IMR-90 (cell line): ENCODE measurements around the gene NISCH. TPM values are rescaled to one million over a fixed set of nuclear protein-coding genes. Genes with fewer than 3 reads are reported as not detected.

ENCODE experiments used
- ATAC-seq: fragments of 200-7000 bp; cut with Tn5 transposase; 2 replicates; pipeline ENCODE4 v1.9.1; 2020; ENCODE audit warnings: low read depth, mild to moderate bottlenecking, moderate library complexity
- BruUV-seq: library from RNA; stranded (reverse); fragments of 400-500 nt; replicated peaks from 2 replicates; lab custom pipeline; 2021; lab: Mats Ljungman, UMichigan
- CTCF ChIA-PET: fragments of 300-600 bp; formaldehyde crosslinking; extraction: SDS; loops from one replicate; lab custom pipeline; 2021; ENCODE audit warnings: antibody characterized with exemption; lab: Yijun Ruan, JAX
- POLR2A ChIA-PET: fragments of 300-600 bp; sonication (Branson Sonifier 250); formaldehyde crosslinking; loops from one replicate; lab custom pipeline; 2022; ENCODE audit warnings: antibody characterized with exemption; ENCODE audit not compliant: unreplicated experiment; lab: Charles Lee
- DNase-seq: peaks from one replicate; pipeline ENCODE4 v3.0.0; 2013
- H2AFZ ChIP-seq: replicated peaks from 2 replicates; pipeline ENCODE3; 2013; ENCODE audit warnings: low read length, mild to moderate bottlenecking; ENCODE audit not compliant: poor library complexity
- H2AK5ac ChIP-seq: 2 replicates; pipeline ENCODE4 v1.6.1; 2013; ENCODE audit warnings: low read depth, low read length, inconsistent platforms
- H2AK9ac ChIP-seq: replicated peaks from 2 replicates; pipeline ENCODE3; 2013; ENCODE audit warnings: mild to moderate bottlenecking, low read depth, low read length, moderate library complexity; ENCODE audit not compliant: poor library complexity
- H2BK120ac ChIP-seq: 2 replicates; pipeline ENCODE4 v1.6.1; 2013; ENCODE audit warnings: low read depth, low read length, inconsistent platforms
- H2BK15ac ChIP-seq: 3 replicates; pipeline ENCODE4 v1.6.1; 2013; ENCODE audit warnings: low read depth, low read length, inconsistent platforms
- H2BK20ac ChIP-seq: 2 replicates; pipeline ENCODE4 v1.6.1; 2013; ENCODE audit warnings: low read depth, mild to moderate bottlenecking, inconsistent platforms, low read length, moderate library complexity
- H2BK5ac ChIP-seq: 2 replicates; pipeline ENCODE4 v1.6.1; 2013; ENCODE audit warnings: mild to moderate bottlenecking, low read depth, low read length, inconsistent platforms; ENCODE audit not compliant: poor library complexity, severe bottlenecking
- H3K14ac ChIP-seq: replicated peaks from 2 replicates; pipeline ENCODE4 v1.6.1; 2013; ENCODE audit warnings: low read depth, low read length, inconsistent platforms
- H3K18ac ChIP-seq: 2 replicates; pipeline ENCODE4 v1.6.1; 2013; ENCODE audit warnings: low read depth, low read length, control low read depth
- H3K23ac ChIP-seq: 2 replicates; pipeline ENCODE4 v1.6.1; 2013; ENCODE audit warnings: low read depth, low read length, inconsistent platforms
- H3K27ac ChIP-seq: 2 replicates; pipeline ENCODE4 v1.5.1; 2013; ENCODE audit warnings: mild to moderate bottlenecking, control low read depth, low read length; ENCODE audit not compliant: insufficient read depth
- H3K27me3 ChIP-seq: 2 replicates; pipeline ENCODE4 v1.6.1; 2013; ENCODE audit warnings: low read length; ENCODE audit not compliant: control insufficient read depth, insufficient read depth
- H3K36me3 ChIP-seq: 2 replicates; pipeline ENCODE4 v1.6.1; 2013; ENCODE audit warnings: low read length, mixed read lengths; ENCODE audit not compliant: control insufficient read depth, insufficient read depth
- H3K4ac ChIP-seq: 2 replicates; pipeline ENCODE4 v1.6.1; 2013; ENCODE audit warnings: low read depth, low read length, inconsistent platforms
- H3K4me1 ChIP-seq: 2 replicates; pipeline ENCODE4 v1.6.1; 2013; ENCODE audit warnings: low read length, mixed read lengths; ENCODE audit not compliant: control insufficient read depth, insufficient read depth
- H3K4me2 ChIP-seq: 2 replicates; pipeline ENCODE4 v1.6.1; 2013; ENCODE audit warnings: low read depth, mild to moderate bottlenecking, control low read depth, low read length, moderate library complexity
- H3K4me3 ChIP-seq: 2 replicates; pipeline ENCODE4 v1.5.1; 2013; ENCODE audit warnings: low read depth, mild to moderate bottlenecking, control low read depth, low read length, moderate library complexity; ENCODE audit not compliant: insufficient read depth
- H3K56ac ChIP-seq: 2 replicates; pipeline ENCODE4 v1.6.1; 2013; ENCODE audit warnings: low read length, inconsistent platforms; ENCODE audit not compliant: insufficient read depth; ENCODE audit errors: extremely low read depth
- H3K79me1 ChIP-seq, 2 experiments: 2 replicates each; pipeline ENCODE4 v1.6.1; 2013; ENCODE audit warnings: low read length in 2 of 2, inconsistent platforms in 1 of 2, low read depth in 1 of 2
- H3K9ac ChIP-seq: 2 replicates; pipeline ENCODE4 v1.6.1; 2013; ENCODE audit warnings: low read depth, low read length, control low read depth
- H3K9me1 ChIP-seq: 2 replicates; pipeline ENCODE4 v1.6.1; 2013; ENCODE audit warnings: low read length, inconsistent platforms; ENCODE audit not compliant: insufficient read depth
- H3K9me3 ChIP-seq: 2 replicates; pipeline ENCODE4 v1.6.1; 2013; ENCODE audit warnings: low read length; ENCODE audit not compliant: control insufficient read depth, insufficient read depth
- H4K20me1 ChIP-seq: 2 replicates; pipeline ENCODE4 v1.6.1; 2013; ENCODE audit warnings: low read length, inconsistent platforms; ENCODE audit not compliant: insufficient read depth
- H4K5ac ChIP-seq: 2 replicates; pipeline ENCODE4 v1.6.1; 2013; ENCODE audit warnings: mild to moderate bottlenecking, low read depth, low read length, control low read depth
- H4K8ac ChIP-seq, 2 experiments: 2 replicates each; pipeline ENCODE4 v1.6.1; 2013; ENCODE audit warnings: low read depth in 2 of 2, low read length in 2 of 2, control low read depth in 1 of 2, inconsistent platforms in 1 of 2
- H4K91ac ChIP-seq: 2 replicates; pipeline ENCODE4 v1.6.1; 2013; ENCODE audit warnings: low read depth, low read length, inconsistent platforms; ENCODE audit not compliant: insufficient read depth
- MXI1 ChIP-seq: IDR thresholded peaks from 2 replicates; pipeline ENCODE4 v1.6.1; 2012; ENCODE audit warnings: low read depth, mild to moderate bottlenecking, low read length, moderate library complexity, borderline replicate concordance
- POLR2A ChIP-seq: IDR thresholded peaks from 2 replicates; pipeline ENCODE4 v1.6.1; 2012; ENCODE audit warnings: mild to moderate bottlenecking, low read depth, low read length
- RFX5 ChIP-seq: IDR thresholded peaks from 2 replicates; pipeline ENCODE4 v1.8.0; 2012; ENCODE audit warnings: low read depth, mild to moderate bottlenecking, low read length, moderate library complexity
- SMC3 ChIP-seq: fragments of 150-350 bp; IDR thresholded peaks from 2 replicates; pipeline ENCODE4 v1.6.1; 2016; ENCODE audit warnings: low read depth, mild to moderate bottlenecking, antibody characterized with exemption, low read length, moderate library complexity
- WGBS, 2 experiments: methylation state at CpG; one replicate each; pipeline versions ENCODE4 v1.1.5 to v1.1.7; 2013; ENCODE audit warnings: missing lambda C conversion rate in 2 of 2; ENCODE audit not compliant: insufficient read length in 1 of 2; ENCODE audit errors: extremely low coverage in 2 of 2; 5-methylcytosine and 5-hydroxymethylcytosine counted together
- dilution Hi-C: fragments of 300-500 bp; cut with HindIII; formaldehyde crosslinking; loops from one replicate; pipeline ENCODE4 v1.14.3; 2018; ENCODE audit warnings: low sequenced_read_pairs; ENCODE audit not compliant: unreplicated experiment
- in situ Hi-C: fragments of 300-500 bp; cut with MboI; formaldehyde crosslinking; loops from 3 replicates; pipeline ENCODE4 v1.14.3; 2019; ENCODE audit warnings: low sequenced_read_pairs, inconsistent platforms, mixed read lengths
- intact Hi-C: fragments of 100-400 bp; cut with micrococcal nuclease; formaldehyde crosslinking; loops from 2 replicates; pipeline ENCODE4 v1.10.0; 2022
- polyA plus RNA-seq, 3 experiments: library from polyadenylated mRNA; depleted of rRNA; stranded (reverse); fragments of >200 nt; gene quantifications; 2 replicates each; pipeline ENCODE4 v1.2.3, GENCODE V29; 2012; ENCODE audit warnings: low replicate concordance in 1 of 3
- total RNA-seq: library from RNA; depleted of rRNA; stranded (reverse); fragments of >200 nt; gene quantifications from 2 replicates; pipeline ENCODE4 v1.2.3, GENCODE V29; 2012

NISCH gene
- total and polyA plus RNA-seq, 2 of the 4 experiments (the other 2 are of a cell fraction) = 36.9 to 86.0 TPM

GRCh38 chr3:52434491-52435115 lies 20.8 kb upstream of the NISCH start:
- dilution Hi-C loops = no loop called here
- H3K9me1 ChIP-seq = no peaks in the 10 kb centered on the region

More at GRCh38 chr3:52434491-52435115, 20.8 kb upstream of the NISCH start:
- TF ChIP-seq SMC3 = no peak
- TF ChIP-seq MXI1 = no peak
- TF ChIP-seq RFX5 = no peak
- no peak for TF ChIP-seq POLR2A
- H3K4me3 ChIP-seq = no peak overlapping the region
- H2AFZ ChIP-seq = no peak overlapping the region
- no peaks in the 10 kb centered on the region for H3K79me1 ChIP-seq
- H3K4me2 ChIP-seq = no peak overlapping the region
- no peak for DNase-seq
- H2BK5ac ChIP-seq = no peak overlapping the region
- no peak overlapping the region for H3K56ac ChIP-seq
- H3K27me3 ChIP-seq = peaks cover 22% of the 10 kb centered on the region
- peaks cover 10% of the 10 kb centered on the region; the same call in 1 of the 2 replicates for H3K4me1 ChIP-seq
- no peak overlapping the region for H3K4ac ChIP-seq
- no peaks in the 10 kb centered on the region for H3K36me3 ChIP-seq
- POLR2A ChIA-PET = no interaction called here
- no peak overlapping the region for H3K18ac ChIP-seq
- H3K9me3 ChIP-seq = no peaks in the 10 kb centered on the region
- H3K23ac ChIP-seq = no peak overlapping the region
- no peak overlapping the region for H3K9ac ChIP-seq
- H4K8ac ChIP-seq = no peak overlapping the region
- in situ Hi-C loops = no loop called here
- ATAC-seq = no peak
- WGBS, 2 experiments = no CpG with 5 or more reads among the region's 9 CpGs
- H4K91ac ChIP-seq = no peak overlapping the region
- no peaks in the 10 kb centered on the region for H4K20me1 ChIP-seq
- no peak overlapping the region for H4K5ac ChIP-seq
- no peak overlapping the region for H2AK5ac ChIP-seq
- no peak overlapping the region for H3K14ac ChIP-seq
- no peak overlapping the region for H3K27ac ChIP-seq
- intact Hi-C loops = no loop called here
- H2BK20ac ChIP-seq = no peak overlapping the region
- peak overlapping the region; percentile 40 for H2AK9ac ChIP-seq
- H2BK120ac ChIP-seq = no peak overlapping the region
- no peak overlapping the region for H2BK15ac ChIP-seq
- BruUV-seq = no TSS peak
- CTCF ChIA-PET = no interaction called here
